HG03558 (cell line): ENCODE data around the gene STPG3.

Experiments used
- ATAC-seq: cut with Tn5 transposase; IDR thresholded peaks from one replicate; pipeline ENCODE4 v1.9.1; 2021; ENCODE audit warnings: moderate number of reproducible peaks; ENCODE audit not compliant: unreplicated experiment; ENCODE audit errors: extremely low read depth

Gene STPG3

DNA sequence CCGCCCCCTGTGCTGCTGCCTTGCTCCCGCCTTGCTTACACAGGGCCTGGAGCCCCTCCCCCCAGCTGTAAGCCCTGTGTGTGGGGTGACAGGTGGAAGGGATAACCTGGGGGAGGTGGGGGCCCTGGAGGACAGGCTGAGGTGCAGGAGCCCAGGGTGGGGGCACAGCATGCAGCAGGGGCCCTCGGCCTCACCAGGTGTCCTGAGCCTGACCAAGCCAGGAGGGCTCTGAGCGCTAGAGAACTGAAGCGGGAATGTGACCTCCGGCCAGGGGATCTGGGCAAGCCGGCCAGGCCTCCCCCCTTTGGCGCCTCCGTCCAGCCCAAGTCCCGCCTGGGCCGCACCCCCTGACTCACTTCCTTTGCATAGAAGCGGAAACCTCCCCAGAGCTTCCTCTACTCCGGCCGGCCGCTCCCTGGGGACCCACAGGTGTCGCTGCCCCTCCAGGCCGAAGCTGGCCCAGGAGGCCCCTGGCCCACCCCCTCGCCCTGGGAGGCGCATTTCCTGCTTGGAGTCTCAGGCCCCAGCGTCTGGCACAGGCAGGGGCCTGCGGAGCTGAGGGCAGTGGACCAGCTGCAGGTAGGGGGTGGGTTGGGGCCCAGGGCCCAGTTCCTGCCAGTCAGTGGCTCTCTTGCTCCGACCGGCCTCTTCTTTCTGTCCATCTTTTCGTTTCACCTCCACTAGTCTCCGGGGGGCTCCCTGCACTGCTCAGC, 26.4 kb downstream of the STPG3 start, which contains the start of gene TOR4A:
TSS of gene TOR4A (plus strand) at position 398 of the 713 bp plus-strand sequence. CDS start 964 bp downstream, outside the sequence.
- ATAC-seq = no peak

DNA sequence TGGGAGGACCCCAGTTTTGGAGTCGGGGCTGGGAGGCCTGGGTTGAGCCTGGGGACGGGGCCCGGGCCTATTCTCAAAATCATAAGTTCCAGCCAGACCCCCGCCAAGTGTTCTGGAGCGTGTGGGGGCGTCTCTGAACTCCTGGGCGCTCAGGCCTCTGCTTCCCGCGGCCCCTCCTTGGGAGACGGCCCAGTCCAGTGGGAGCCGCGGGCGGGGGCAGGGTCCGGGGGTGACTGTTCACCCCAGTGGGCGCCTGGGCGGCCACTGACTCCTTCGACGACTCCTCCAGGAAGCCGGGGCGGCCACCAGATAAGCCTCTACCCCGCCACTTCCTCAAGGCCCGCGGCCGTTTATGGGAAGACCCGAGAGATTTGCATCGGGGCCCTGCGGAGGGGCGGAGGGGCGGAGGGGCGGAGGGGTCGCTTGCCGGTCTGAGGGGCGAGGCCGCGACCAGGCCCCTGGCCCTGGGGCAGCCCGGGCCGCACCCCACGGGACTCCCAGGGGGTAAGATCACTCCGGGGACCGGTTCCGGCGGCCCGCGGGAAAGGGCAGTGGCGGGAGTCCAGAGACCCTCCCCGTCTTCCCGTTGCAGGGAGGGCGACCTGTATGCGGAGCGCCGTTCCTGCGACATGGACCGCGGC, 27.1 kb downstream of the STPG3 start:
- no peak for ATAC-seq

DNA sequence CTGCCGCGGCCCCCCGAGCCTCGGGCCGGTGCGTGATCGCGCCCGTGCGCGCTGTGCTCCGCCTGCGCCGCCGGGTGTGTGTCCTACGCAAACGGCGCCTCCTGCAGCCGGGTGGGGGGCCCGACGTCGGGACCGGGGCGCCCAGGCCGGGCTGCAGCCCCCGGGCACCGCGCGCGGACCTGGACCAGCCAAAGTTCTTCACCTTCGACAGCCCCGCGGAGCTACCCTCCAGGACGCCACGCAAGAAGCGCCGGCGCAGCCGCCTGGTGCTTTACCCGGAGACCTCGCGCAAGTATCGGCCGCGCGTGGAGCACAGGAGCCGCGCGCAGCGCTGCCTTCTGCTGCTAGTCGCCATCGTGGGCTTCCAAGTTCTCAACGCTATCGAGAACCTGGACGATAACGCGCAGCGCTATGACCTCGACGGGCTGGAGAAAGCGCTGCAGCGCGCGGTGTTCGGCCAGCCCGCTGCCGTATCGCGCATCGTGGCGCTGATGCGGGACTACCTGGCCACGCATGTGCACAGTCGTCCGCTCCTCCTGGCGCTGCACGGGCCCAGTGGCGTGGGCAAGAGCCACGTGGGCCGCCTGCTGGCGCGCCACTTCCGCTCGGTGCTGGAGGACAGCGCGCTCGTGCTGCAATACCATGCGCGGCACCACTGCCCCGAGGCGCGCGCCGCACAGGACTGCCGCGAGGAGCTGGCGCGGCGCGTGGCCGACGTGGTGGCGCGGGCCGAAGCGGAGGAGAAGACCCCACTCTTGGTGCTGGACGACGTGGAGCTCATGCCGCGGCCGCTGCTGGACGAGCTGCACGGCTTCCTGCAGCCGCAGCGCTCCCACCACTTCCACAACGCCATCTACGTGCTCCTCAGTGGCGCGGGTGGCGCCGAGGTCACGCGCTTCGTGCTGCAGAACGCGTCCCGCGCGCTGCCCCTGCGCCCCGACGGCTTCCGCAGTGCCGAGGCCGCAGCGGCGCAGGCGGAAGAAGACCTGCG, 27.9 kb downstream of the STPG3 start:
- no peak for ATAC-seq

DNA sequence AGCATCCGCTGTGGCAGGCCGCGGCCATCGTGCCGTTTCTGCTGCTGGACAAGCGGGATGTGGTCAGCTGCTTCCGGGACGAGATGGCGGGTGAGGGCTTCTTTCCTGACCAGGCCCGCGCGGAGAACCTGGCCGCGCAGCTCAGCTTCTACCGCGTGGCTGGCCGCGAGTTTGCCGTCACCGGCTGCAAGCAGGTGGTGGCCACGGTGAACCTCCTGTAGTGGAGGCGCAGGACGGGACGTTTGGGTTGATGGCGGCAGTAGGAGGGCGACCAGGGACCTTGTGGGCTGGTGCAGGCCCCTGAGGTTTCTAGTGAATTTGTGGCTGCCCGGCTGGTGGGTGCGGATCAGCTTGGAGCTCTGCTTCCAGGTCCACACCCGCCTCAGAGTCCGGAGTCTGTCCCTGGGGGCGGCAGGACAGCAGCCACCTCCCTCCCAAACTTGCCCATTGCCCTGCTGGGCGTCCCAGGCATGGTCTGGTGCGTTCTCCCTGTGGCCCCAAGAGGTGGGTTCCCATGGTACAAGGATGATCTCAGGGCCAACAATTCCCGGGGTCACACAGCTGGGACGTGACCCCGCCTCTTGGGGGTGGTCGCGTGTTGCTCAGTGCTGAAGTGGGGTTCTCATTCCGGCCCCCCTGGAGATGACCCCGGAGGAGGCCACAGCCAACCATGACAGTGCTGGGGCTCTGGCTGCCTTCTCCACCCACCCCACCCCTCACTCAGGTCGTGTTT, 28.8 kb downstream of the STPG3 start:
- no peak for ATAC-seq

DNA sequence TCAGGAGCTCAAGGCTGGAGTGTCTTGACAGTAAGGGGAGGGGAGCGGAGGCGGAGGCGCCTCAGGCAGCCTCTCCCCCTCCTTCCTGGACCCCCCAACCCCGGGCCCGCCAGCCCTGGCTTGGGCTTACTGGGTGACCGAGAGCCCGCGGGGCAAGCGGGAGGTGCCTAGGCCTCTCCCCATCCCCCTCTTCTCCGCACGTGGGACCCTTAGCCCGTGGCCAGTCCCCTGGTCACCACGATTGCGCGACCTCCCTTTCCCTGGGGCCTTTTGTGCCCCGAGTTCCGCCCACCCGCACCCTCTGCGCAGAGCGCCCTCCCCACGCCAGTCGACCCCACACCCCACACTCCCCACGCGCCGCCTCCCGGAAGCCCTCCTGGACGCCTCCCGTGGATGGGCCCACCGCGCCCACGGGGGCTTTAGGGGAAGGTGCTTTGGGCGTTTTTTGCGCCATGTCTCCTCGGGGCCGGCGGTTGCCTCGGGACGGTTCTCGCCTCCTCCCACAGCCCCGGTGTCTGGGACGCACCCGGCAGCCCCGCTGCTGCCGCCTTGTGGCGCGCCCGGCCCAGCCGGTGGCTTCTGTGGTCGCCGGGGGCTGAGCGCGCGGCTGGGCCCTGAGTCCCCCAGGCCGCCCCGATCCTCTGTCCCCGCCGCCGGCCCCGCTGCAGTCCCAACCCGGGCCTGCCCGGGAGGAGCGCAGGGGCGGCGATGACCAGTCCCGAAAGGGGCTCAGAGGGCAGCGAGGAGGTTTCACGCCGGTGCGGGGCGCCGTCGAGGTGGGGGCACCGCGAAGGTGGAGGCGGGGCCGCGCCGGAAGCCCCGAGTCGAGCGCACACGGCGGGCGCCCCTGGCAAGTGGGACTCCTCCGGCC, 29.6 kb downstream of the STPG3 start:
- ATAC-seq = no peak

DNA sequence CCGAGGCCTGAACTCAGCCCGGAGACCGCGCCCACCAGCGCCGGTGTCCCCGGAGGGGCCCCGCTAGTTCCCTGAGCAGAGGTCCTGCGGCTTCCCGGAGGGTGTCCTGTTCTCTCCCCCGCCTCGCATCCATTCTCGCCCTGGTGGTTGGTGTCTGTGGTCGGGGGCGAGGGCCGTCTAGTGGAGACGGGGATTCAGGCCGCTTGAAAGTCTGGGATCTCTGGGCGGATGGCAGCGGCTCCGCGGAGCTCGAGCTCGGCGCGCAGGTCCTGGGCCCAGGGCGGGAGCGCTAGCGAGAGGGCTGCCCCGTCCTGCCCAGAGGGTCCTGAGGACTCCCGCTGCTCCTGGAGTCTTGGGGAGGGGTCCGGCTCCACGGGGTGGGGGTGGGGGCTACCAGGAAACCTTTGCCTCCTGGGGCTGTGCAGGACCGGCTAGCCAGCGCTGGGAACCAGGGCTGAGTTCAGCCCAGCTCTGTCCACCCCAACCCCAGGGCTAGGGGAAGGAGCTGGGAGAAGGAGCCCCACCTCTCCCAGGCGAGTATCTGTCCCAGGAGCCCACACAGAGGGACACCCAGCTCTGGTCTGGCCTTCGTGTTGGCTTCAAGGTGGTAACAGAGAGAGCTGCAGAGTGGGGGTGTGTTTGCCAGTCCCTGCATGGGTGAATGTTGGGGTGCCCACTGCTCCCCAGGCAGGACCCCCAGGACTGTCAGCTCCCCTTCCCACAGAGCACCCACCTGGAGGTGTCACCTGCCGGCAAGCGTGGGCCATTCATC, 30.4 kb downstream of the STPG3 start:
- ATAC-seq = no peak

DNA sequence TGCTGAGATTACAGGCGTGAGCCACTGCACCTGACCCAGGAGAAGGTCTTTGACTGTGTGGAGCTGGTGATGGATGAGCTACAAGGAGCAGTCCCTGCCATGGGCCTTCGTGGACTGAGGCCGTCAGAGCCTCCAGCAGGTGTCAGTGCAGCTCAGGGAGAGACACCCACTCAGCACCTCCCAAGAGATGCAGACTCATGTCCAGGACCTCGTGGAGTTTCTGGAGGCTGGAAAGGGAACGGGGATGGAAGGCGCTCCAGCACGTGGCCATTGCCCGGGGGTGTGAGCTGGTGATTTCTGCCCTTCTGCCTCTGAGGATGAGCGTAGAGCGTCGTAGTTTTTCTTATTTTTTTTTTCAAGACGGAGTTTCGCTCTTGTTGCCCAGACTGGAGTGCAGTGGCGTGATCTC, 35.9 kb downstream of the STPG3 start:
- ATAC-seq = no peak

DNA sequence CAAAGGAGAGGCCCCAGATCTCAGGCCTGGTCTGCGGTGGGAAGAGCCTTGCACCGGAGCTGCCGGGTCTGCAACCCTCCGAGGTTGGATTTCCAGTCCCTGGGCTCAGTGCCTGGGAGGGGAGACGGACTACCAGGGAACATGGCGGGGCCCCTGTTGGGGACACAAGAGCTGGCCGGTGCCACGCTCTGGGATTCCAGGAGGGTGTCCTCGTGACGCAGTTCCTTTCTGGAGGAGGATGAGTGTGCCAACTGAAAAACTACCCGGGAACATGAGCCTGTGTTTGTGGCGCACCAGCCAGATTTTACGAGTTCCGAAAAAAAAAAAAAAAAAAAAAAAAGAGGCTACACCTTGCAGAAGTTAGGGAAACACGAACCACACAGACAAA, 42.0 kb downstream of the STPG3 start:
- no peak for ATAC-seq

DNA sequence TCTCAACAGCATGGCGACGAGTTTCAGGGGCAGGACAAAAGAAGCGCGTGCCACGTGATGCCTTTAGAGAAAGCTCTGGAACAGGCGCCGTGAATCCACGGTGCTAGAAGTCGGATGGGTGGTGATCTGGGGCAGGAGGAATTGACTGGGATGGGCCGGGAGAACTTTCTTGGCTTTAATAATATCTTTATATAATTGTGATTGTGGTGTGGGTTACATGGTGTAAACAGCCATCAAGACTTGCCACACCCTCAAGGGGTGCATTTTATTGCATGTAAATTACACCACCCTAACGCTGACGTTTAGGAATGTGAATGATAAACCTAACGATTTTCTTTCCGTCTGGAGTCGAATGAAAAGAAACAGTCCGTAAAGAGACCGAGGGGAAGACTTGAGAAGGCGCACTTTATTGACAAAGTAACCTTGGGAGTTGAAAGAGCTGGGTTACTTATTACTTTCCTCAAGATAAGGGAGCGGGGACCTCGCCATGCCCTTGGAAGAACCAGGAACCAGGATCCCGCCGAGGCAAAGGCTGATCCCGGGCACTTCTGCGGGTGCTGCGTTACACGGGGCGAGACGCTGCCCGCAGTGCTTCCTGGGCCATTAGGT, 42.5 kb downstream of the STPG3 start:
- ATAC-seq = no peak

DNA sequence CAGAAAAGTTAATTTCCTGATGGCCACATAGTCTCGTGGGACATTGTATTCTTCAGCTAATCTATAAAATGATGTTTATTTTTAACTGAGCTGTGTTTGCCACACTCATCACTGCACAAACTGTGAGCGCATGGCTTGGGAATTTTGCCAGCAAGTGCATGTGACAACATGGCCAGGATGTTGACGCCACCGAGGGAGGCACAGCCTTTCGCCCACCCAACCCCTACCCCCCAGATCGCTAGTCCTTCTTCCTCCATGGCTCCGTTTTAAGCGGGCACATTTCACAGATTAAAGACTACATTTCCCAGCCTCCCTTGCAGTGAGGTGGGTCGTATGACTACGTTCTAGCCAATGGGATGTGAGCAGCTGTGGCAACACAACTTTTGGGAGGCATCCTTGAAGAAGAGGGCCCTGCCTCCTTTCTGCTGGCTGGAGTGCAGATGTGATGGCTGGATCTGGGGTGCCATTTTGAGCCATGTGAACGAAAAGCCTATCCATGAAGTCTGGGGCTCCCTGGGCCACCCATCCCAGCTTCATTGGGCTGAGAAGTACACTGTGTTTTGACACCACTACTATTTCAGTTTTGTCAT, 43.1 kb downstream of the STPG3 start:
- ATAC-seq = no peak

DNA sequence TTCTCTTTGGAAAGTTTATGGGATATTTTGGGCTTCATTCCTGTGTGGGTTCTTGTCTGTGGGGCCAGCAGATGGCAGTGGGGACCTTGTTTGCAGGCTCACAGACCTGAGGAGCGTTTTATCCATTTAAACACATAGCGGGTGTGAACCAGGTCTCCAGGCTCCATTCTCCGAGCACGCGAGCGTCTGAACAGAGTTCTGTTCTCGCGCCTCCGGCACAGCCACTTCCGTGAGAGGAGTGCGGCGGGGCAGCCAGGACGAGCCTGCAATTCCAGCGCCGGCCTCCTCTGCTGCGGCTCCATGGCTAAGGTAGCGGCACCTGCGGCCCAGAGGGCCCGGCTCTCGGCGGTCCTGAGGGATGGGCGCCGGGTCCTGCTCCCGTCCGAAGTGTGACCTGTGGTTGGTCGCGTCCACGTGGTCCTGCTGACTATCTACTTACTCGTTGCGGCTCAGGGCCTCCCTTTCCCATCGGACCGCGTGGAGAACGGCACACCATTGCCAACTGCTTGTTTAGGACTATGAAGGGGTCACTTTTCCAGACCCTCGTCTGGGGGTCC, 43.7 kb downstream of the STPG3 start:
- no peak for ATAC-seq

DNA sequence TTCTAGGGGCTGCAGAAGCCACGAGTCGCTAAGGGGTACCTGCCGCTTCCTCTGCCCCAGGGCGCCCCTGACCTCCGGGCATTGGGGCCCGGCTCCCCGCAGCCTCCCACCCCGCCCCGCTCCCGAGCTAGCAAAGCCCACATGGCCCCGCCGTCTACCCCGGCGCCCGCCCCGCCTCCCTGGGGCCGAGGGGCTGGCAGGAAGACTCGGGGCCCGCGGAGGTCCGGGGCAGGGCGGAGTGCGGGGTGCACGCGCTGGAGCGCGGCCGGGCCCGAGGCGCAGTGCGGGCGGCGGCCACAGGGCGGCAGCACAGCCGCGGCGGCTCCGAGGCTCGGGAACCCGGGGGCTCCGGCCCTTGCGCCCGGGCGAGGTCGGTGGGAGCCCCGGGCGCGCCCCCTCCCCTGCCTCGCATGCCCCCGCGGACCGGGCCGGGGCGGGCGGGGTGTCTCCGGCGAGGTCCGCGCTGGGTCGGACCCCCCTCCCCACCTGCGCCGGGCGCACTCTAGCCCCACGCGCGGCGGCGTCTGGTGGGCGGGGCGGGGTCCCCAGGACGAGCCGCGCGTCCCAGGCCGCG, 44.2 kb downstream of the STPG3 start:
- ATAC-seq = no peak

DNA sequence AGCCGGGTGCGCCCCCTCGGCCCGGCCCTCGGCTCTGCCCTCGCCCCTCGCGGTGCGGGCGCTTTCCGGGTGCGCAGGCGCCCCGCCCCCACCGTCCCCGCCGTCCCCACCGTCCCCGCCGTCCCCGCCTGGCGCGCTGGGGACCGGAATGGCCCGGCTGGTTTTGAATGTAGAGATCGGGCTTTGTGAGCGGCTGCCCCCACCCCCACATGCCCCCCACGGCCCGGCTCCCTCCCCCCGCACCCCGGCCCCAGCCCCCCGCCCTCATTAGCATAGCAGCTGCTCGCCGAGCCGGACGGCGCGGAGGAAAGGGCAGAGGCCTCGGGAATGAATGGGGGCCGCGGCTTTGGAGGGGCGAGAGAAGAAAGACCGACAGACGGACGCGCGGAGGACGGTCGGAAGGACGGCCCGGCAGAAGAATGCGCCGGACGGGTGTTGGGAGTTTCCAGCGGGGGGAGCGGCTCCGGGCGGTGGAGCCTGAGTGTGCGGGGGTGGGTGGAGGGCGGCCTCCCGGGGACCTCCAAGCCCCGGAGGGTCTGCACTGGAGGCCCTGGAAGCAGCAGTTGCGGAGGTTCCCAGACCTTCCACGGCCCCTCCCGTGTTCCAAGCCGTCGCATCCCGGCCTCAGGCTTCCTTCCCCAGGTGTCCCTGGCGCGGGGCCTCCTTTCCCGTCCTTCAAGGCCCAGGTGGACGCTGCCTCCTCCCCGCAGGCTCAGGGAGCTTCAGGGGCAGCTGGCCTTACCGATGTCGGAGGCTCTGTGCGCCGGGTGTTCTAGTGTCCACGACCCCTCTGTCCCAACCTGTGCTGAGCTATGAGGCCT, 45.0 kb downstream of the STPG3 start:
- no peak for ATAC-seq

DNA sequence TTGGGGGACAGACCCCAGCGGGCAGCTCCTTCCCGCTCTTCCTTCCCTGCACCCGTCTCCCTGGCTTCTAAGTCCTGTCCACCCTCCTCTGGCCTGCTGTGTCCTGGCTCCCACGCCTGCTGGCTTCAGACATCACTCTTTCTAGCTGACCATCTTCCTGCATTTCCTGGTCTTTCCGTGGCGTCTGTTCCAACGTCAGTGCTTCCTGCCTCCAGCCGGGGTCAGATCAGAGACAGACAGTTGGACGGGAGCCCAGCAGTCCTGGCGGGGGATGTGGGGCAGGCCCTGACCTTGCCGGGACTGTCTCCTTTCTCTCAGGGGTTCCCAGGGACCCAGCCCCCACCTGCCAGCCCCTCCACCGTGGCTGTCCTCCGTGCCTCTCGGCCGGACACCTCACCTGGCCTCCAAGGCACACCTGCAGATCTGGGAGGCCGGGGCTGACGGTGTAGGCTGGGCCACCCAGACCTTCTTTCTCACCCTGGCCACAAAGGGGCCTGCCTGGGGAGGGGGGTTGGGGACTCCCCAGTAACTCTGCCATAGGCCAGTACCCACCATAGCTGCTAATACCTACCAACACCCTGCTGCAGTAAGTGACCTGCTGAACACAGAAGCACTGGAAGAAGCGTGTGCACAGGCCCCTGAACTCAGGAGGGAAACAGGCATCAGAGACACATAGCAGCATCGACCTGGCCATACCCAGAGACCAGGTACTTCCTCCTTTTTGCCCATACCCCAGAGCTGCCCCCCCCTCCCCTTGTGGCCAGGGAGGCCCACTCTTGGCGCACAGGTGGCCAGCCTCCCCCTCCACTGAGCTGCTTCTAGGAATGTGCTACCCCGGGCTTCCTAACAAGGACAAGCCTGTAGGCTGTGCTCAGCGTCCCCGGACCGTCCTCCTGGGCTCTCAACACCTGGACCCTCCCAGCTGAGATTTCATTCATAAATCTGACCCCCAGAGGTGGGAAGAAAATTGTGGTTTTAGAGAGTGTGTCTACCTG, 45.9 kb downstream of the STPG3 start:
- ATAC-seq = no peak

DNA sequence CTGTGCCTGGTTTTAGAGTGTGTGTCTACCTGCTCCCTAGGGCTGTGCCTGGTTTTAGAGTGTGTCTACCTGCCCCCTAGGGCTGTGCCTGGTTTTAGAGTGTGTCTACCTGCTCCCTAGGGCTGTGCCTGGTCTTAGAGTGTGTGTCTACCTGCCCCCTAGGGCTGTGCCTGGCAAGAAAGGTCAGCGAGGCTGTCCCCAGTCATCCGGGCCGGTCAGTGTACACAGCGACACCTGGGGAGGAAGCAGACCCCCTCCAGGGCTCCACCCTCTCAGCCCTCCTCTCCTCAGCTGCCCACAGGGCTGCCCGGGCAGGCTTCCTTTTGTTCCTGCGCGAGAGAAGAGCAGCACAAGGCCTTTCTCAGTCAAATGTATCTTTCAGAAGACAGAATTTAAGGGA, 46.9 kb downstream of the STPG3 start:
- ATAC-seq = no peak
